OCI-LY7 (cell line): Measurements from ENCODE around the gene TES.

Source experiments
- CTCF ChIP-seq: fragments of 200-600 bp; sonication (generic); conservative IDR thresholded peaks from 2 replicates; pipeline ENCODE4 v1.5.1; 2014; ENCODE audit warnings: mild to moderate bottlenecking, antibody characterized with exemption, low read length, moderate library complexity, mixed read lengths
- EZH2phosphoT487 ChIP-seq: fragments of 200-600 bp; sonication (generic); IDR thresholded peaks from 2 replicates; pipeline ENCODE4 v1.6.1; 2018; ENCODE audit warnings: low read depth, borderline replicate concordance, mild to moderate bottlenecking, mixed run types, antibody characterized with exemption, low read length, moderate library complexity, mixed read lengths

GRCh38 chr7:116216956-116217571, 6.7 kb downstream of the TES start:
- no peak for TF ChIP-seq EZH2phosphoT487
- no peak for TF ChIP-seq CTCF
